Lower leg skin (tissue), 4 donors: Measurements from ENCODE around the gene SF3B6. TPM values are rescaled to one million over a fixed set of nuclear protein-coding genes. Genes with fewer than 3 reads are reported as not detected.

Experiments used
- DNase-seq, 2 donors: peaks; one replicate each; pipeline ENCODE4 v3.0.0-alpha.2; 2019; ENCODE audit warnings: low spot score in 2 of 2
- H3K4me3 ChIP-seq: fragments of 200-600 bp; sonication (generic); 2 replicates; pipeline ENCODE4 v1.5.1; 2017; ENCODE audit warnings: mild to moderate bottlenecking, low read depth; ENCODE audit not compliant: poor library complexity, severe bottlenecking
- POLR2A ChIP-seq, 2 donors: fragments of 450-650 bp; IDR thresholded peaks; one replicate each; pipeline ENCODE4 v1.6.1; 2016 to 2017; ENCODE audit warnings: antibody characterized with exemption in 2 of 2, mild to moderate bottlenecking in 1 of 2, moderate library complexity in 1 of 2
- WGBS, 2 donors: methylation state at CpG; one replicate each; pipeline ENCODE4 v1.1.5; 2018; 5-methylcytosine and 5-hydroxymethylcytosine counted together
- intact Hi-C: fragments of 100-400 bp; cut with DNase I; formaldehyde crosslinking; loops from one replicate; pipeline ENCODE4 v1.15.0; 2023; ENCODE audit warnings: low total_unique reads
- total RNA-seq, 4 donors: library from RNA; depleted of rRNA; stranded (reverse); fragments of >200 nt; gene quantifications; one replicate each; pipeline ENCODE4 v1.1.0, GENCODE V29; 2016
- TF ChIP-seq, protein P1 (sequence below), 3 donors: fragments of 450-650 bp; IDR thresholded peaks; one replicate each; pipeline ENCODE4 v1.5.1; 2016; ENCODE audit warnings: antibody characterized with exemption in 3 of 3, mild to moderate bottlenecking in 3 of 3, moderate library complexity in 2 of 3

The SF3B6 gene
- total RNA-seq, 4 donors from 2014 or later, result 81.3 to 90.8 (median 86.5) TPM

- intact Hi-C loops, result no loop called here
- no peak overlapping the region for H3K4me3 ChIP-seq
- 62 to 93% methylated on average over 1 of the region's 1 CpG for WGBS, 2 donors
- no peak for DNase-seq
- no peak for TF ChIP-seq POLR2A (IDR thresholded peaks at IDR 0.05)
- TF ChIP-seq, protein P1, sequence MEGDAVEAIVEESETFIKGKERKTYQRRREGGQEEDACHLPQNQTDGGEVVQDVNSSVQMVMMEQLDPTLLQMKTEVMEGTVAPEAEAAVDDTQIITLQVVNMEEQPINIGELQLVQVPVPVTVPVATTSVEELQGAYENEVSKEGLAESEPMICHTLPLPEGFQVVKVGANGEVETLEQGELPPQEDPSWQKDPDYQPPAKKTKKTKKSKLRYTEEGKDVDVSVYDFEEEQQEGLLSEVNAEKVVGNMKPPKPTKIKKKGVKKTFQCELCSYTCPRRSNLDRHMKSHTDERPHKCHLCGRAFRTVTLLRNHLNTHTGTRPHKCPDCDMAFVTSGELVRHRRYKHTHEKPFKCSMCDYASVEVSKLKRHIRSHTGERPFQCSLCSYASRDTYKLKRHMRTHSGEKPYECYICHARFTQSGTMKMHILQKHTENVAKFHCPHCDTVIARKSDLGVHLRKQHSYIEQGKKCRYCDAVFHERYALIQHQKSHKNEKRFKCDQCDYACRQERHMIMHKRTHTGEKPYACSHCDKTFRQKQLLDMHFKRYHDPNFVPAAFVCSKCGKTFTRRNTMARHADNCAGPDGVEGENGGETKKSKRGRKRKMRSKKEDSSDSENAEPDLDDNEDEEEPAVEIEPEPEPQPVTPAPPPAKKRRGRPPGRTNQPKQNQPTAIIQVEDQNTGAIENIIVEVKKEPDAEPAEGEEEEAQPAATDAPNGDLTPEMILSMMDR (IDR thresholded peaks at IDR 0.05), result no peak
Observed at GRCh38 chr2:24107336-24107735, 31.2 kb upstream of the SF3B6 start.

GRCh38 chr2:24106786-24107185 lies 30.7 kb upstream of the SF3B6 start:
- TF ChIP-seq, protein P1 (IDR thresholded peaks at IDR 0.05), result no peak
- no peak for TF ChIP-seq POLR2A (IDR thresholded peaks at IDR 0.05)
- DNase-seq, result no peak
- intact Hi-C loops, result no loop called here
- no peak overlapping the region for H3K4me3 ChIP-seq

GRCh38 chr2:24105816-24106215 lies 29.7 kb upstream of the SF3B6 start:
- DNase-seq, result no peak
- H3K4me3 ChIP-seq, result no peak overlapping the region
- TF ChIP-seq POLR2A (IDR thresholded peaks at IDR 0.05), result no peak
- TF ChIP-seq, protein P1 (IDR thresholded peaks at IDR 0.05), result no peak
- intact Hi-C loops, result no loop called here
- WGBS, 2 donors, result 18 to 48% methylated on average over 2 of the region's 2 CpGs

DNA sequence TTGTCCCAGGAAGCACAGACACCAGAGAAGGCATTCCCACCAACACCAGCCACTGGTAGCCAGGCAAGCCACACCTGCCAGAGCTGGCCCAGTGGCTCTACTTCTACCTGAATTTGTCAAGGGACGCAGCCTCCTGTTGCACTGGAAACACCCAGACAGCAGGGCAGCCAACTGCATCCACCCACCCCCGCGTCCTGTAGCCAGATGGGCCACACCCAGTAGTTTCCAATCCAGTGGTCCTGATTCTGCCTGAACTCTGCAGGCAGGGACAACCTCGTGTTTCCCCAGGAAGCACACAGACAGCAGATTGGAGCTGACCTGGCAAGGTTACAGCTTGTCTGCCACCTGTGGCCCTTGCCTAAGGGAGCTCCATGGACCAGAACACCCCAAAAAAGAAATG lies 28.8 kb upstream of the SF3B6 start:
- intact Hi-C loops, result no loop called here
- DNase-seq, result no peak
- H3K4me3 ChIP-seq, result no peak overlapping the region
- TF ChIP-seq, protein P1 (IDR thresholded peaks at IDR 0.05), result no peak
- WGBS, 2 donors, result 64 to 69% methylated on average over 4 of the region's 4 CpGs

DNA sequence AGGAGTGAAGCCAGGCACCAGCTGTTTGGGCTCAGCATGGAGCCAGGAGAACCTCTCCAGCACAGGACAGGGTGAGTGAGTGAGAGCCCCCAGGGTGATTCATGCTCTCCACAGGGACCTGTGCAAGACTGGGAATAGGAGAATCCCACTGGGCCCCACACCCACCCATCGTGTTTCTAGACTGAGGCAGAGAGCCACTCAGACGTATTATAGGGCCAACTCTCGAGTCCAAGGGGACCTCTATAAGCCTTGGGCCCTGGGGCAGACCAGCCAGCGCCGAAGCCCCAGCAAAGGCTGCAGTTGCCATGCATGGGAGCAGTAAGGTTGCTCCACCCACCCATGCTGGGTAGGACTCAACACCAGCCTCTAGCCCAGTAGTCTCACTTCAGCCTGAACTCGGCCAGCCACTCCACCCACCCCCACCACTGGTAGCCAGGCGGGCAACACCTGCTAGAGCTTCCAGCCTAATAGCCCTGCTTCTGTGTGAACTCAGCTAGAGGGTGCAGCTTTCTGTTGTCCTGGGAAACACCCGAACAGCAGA lies 28.1 kb upstream of the SF3B6 start:
- DNase-seq, result no peak
- intact Hi-C loops, result no loop called here
- no peak for TF ChIP-seq POLR2A (IDR thresholded peaks at IDR 0.05)
- 88 to 99% methylated on average over 8 of the region's 8 CpGs for WGBS, 2 donors
- no peak overlapping the region for H3K4me3 ChIP-seq

GRCh38 chr2:24102677-24103076 lies 26.6 kb upstream of the SF3B6 start:
- no peak for DNase-seq
- intact Hi-C loops, result no loop called here
- TF ChIP-seq, protein P1 (IDR thresholded peaks at IDR 0.05), result no peak
- no peak for TF ChIP-seq POLR2A (IDR thresholded peaks at IDR 0.05)
- H3K4me3 ChIP-seq, result no peak overlapping the region
- 71 to 85% methylated on average over 1 of the region's 1 CpG for WGBS, 2 donors
